ENCODE measurements around the gene CLSTN2. TPM values are rescaled to one million over a fixed set of nuclear protein-coding genes. Genes with fewer than 3 reads are reported as not detected.

The CLSTN2 gene
- total RNA-seq, 1 experiment from 2014 or later = 0.07 TPM

DNA sequence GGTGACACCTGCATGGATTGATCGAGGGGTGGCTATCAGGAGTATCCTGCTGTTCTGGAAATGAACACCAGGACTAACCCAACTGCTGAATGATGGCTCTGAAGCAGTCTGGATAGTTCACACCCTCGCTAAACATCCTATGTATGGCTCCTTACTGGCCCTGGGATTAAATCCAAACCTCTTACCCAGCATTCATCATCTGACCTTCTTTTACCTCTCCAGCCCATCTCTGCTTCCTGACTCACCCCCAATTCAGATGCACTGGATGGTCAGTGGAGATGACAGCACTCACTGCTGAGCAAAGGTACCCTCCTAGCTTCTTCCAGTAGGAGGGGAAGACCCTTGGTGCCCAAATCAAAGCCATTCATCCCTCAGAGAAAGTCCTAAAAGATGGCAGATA lies 507.6 kb downstream of the CLSTN2 start:
- no peak overlapping the region for H3K27ac Mint-ChIP-seq (ENCODE audit: unreplicated experiment)
- H3K4me1 Mint-ChIP-seq (ENCODE audit: low read depth, unreplicated experiment) = no peaks in the 10 kb centered on the region
- BruUV-seq (replicated peaks) = no TSS peak
- H3K36me3 Mint-ChIP-seq (ENCODE audit: insufficient read depth, unreplicated experiment) = no peaks in the 10 kb centered on the region
- CTCF ChIA-PET = no interaction called here
- H3K4me3 Mint-ChIP-seq (ENCODE audit: low read depth, unreplicated experiment) = no peak overlapping the region
- no peak for DNase-seq
- H3K27me3 Mint-ChIP-seq (ENCODE audit: unreplicated experiment) = peaks cover 74% of the 10 kb centered on the region
- H3K9me3 Mint-ChIP-seq (ENCODE audit: low read depth, unreplicated experiment) = no peaks in the 10 kb centered on the region
- TF ChIP-seq CTCF (IDR thresholded peaks at IDR 0.05; ENCODE audit: unreplicated experiment) = no peak
- intact Hi-C loops (cut with micrococcal nuclease; ENCODE audit: unreplicated experiment) = no loop called here

GRCh38 chr3:140443073-140443472 lies 508.1 kb downstream of the CLSTN2 start:
- CTCF ChIA-PET = no interaction called here
- Mint-ChIP-seq H3K27me3 (ENCODE audit: unreplicated experiment) (peaks cover 76% of the 10 kb centered on the region), H3K36me3 (ENCODE audit: insufficient read depth, unreplicated experiment) (no peaks in the 10 kb centered on the region), H3K27ac (ENCODE audit: unreplicated experiment) (no peak overlapping the region), H3K4me1 (ENCODE audit: low read depth, unreplicated experiment) (no peaks in the 10 kb centered on the region), H3K9me3 (ENCODE audit: low read depth, unreplicated experiment) (no peaks in the 10 kb centered on the region), H3K4me3 (ENCODE audit: low read depth, unreplicated experiment) (no peak overlapping the region)
- no peak for TF ChIP-seq CTCF (IDR thresholded peaks at IDR 0.05; ENCODE audit: unreplicated experiment)
- no peak for DNase-seq
- BruUV-seq (replicated peaks) = no TSS peak
- intact Hi-C loops (cut with micrococcal nuclease; ENCODE audit: unreplicated experiment) = no loop called here

DNA sequence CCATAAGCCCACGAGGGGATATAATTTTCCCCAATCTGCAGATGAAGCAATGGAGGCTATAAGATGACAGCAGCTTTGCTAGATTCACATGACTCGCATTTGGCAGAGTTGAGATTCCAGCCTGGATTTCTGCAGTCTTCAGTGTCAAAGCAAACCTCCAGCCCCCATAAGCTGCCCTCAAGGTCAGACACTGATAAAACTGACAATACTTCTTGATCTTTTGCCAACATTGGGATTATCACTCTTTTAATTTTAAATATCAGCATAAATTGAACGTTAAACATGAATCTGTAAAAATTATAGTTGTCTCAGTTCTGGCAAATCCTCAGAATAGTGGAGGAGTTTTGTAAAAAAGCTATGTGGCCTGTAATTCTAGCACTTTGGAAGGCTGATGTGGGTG lies 508.8 kb downstream of the CLSTN2 start:
- no TSS peak for BruUV-seq (replicated peaks)
- no peaks in the 10 kb centered on the region for H3K36me3 Mint-ChIP-seq (ENCODE audit: insufficient read depth, unreplicated experiment)
- H3K9me3 Mint-ChIP-seq (ENCODE audit: low read depth, unreplicated experiment) = no peaks in the 10 kb centered on the region
- no peaks in the 10 kb centered on the region for H3K4me1 Mint-ChIP-seq (ENCODE audit: low read depth, unreplicated experiment)
- H3K27me3 Mint-ChIP-seq (ENCODE audit: unreplicated experiment) = peaks cover 76% of the 10 kb centered on the region
- H3K27ac Mint-ChIP-seq (ENCODE audit: unreplicated experiment) = no peak overlapping the region
- CTCF ChIA-PET = no interaction called here
- intact Hi-C loops (cut with micrococcal nuclease; ENCODE audit: unreplicated experiment) = no loop called here
- H3K4me3 Mint-ChIP-seq (ENCODE audit: low read depth, unreplicated experiment) = no peak overlapping the region
- no peak for TF ChIP-seq CTCF (IDR thresholded peaks at IDR 0.05; ENCODE audit: unreplicated experiment)
- DNase-seq = no peak

GRCh38 chr3:140446734-140447133 lies 511.7 kb downstream of the CLSTN2 start:
- Mint-ChIP-seq H3K36me3 (ENCODE audit: insufficient read depth, unreplicated experiment) (no peaks in the 10 kb centered on the region), H3K9me3 (ENCODE audit: low read depth, unreplicated experiment) (no peaks in the 10 kb centered on the region), H3K4me3 (ENCODE audit: low read depth, unreplicated experiment) (no peak overlapping the region), H3K4me1 (ENCODE audit: low read depth, unreplicated experiment) (no peaks in the 10 kb centered on the region), H3K27me3 (ENCODE audit: unreplicated experiment) (peaks cover 69% of the 10 kb centered on the region), H3K27ac (ENCODE audit: unreplicated experiment) (no peak overlapping the region)
- DNase-seq = no peak
- BruUV-seq (replicated peaks) = no TSS peak
- CTCF ChIA-PET = no interaction called here
- intact Hi-C loops (cut with micrococcal nuclease; ENCODE audit: unreplicated experiment) = no loop called here
- no peak for TF ChIP-seq CTCF (IDR thresholded peaks at IDR 0.05; ENCODE audit: unreplicated experiment)

DNA sequence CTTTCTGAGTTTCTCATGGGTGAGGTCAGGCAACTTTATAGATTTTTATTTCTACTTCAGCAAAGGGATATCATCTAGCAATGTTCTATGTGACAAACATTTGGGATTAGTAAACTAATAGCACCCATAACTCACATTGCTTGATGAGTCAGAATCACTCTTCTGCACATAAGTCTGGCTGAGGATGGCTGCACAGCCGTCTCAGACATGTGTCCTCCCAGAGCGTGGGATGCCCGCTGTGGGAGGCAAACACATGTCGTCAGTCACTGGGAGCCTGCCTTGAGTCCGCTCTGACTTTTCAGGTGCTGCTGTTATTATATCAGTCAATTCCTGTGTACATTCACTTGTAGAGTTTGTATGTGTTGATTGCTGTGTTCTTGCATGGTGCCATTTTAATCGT lies 512.2 kb downstream of the CLSTN2 start:
- Mint-ChIP-seq H3K4me3 (ENCODE audit: low read depth, unreplicated experiment) (no peak overlapping the region), H3K27me3 (ENCODE audit: unreplicated experiment) (peaks cover 69% of the 10 kb centered on the region), H3K4me1 (ENCODE audit: low read depth, unreplicated experiment) (no peaks in the 10 kb centered on the region), H3K36me3 (ENCODE audit: insufficient read depth, unreplicated experiment) (no peaks in the 10 kb centered on the region), H3K27ac (ENCODE audit: unreplicated experiment) (no peak overlapping the region), H3K9me3 (ENCODE audit: low read depth, unreplicated experiment) (no peaks in the 10 kb centered on the region)
- intact Hi-C loops (cut with micrococcal nuclease; ENCODE audit: unreplicated experiment) = no loop called here
- no peak for TF ChIP-seq CTCF (IDR thresholded peaks at IDR 0.05; ENCODE audit: unreplicated experiment)
- DNase-seq = no peak
- BruUV-seq (replicated peaks) = no TSS peak
- CTCF ChIA-PET = no interaction called here
